Left lung (tissue), 10 donors: ENCODE measurements around the gene SCN2B. TPM values are rescaled to one million over a fixed set of nuclear protein-coding genes. Genes with fewer than 3 reads are reported as not detected.

Source experiments
- ATAC-seq: fragments of 200-7000 bp; cut with Tn5 transposase; one replicate; pipeline ENCODE4 v1.9.1; 2020; ENCODE audit warnings: moderate library complexity
- DNase-seq, 4 donors: peaks; one replicate each; pipeline ENCODE4 v3.0.0-alpha.2; 2013 to 2020
- H3K27ac ChIP-seq, 2 donors: fragments of 200-600 bp; sonication (generic) in 1 of 2; one replicate each; pipeline versions ENCODE4 v1.5.0 to v1.8.0; 2020 to 2021
- H3K27me3 ChIP-seq, 2 donors: fragments of 200-600 bp; sonication (generic) in 1 of 2; one replicate each; pipeline versions ENCODE4 v1.5.0 to v1.8.0; 2020 to 2021
- H3K36me3 ChIP-seq, 2 donors: fragments of 200-600 bp; sonication (generic) in 1 of 2; one replicate each; pipeline versions ENCODE4 v1.5.0 to v1.8.0; 2020 to 2021
- H3K4me1 ChIP-seq, 2 donors: fragments of 200-600 bp; one replicate each; pipeline ENCODE4 v1.8.0; 2021
- H3K4me3 ChIP-seq, 2 donors: fragments of 200-600 bp; sonication (generic) in 1 of 2; one replicate each; pipeline versions ENCODE4 v1.5.0 to v1.8.0; 2020 to 2021; ENCODE audit warnings: mild to moderate bottlenecking in 1 of 2
- H3K9me3 ChIP-seq, 2 donors: fragments of 200-600 bp; sonication (generic) in 1 of 2; one replicate each; pipeline versions ENCODE4 v1.5.0 to v1.8.0; 2020 to 2021
- CTCF ChIP-seq, 2 donors: fragments of 200-600 bp; sonication (generic) in 1 of 2; IDR thresholded peaks; one replicate each; pipeline versions ENCODE4 v1.5.0 to v1.8.0; 2021; ENCODE audit warnings: antibody characterized with exemption in 2 of 2
- intact Hi-C, 2 donors: fragments of 100-400 bp; cut with DNase I; formaldehyde crosslinking; loops; one replicate each; pipeline versions ENCODE4 v1.11.2 to v1.14.2; 2022
- polyA plus RNA-seq, 6 donors: library from polyadenylated mRNA; unstranded; fragments of 120-200 nt; gene quantifications; one replicate each; pipeline ENCODE4 v1.2.1, GENCODE V29; 2013; ENCODE audit not compliant: insufficient read length in 6 of 6
- total RNA-seq, 2 donors: library from RNA; stranded (reverse); fragmentation: NEBNext Ultra II Directional; extraction: Animal tissue kit (Norgen Biotek cat#: 25700); gene quantifications; one replicate each; pipeline ENCODE4 v1.2.1, GENCODE V29; 2021
- donor health status: DM: no; HTN: yes; CAD: no.
- donor health status: DM: no; HTN: no; CAD: no.

The SCN2B gene
- total and polyA plus RNA-seq, 8 donors: 1.0 to 5.9 (median 4.8) TPM

GRCh38 chr11:118202599-118203422, 26.4 kb upstream of the SCN2B start:
- H3K4me3 ChIP-seq: no peak overlapping the region
- no peak overlapping the region for H3K27ac ChIP-seq
- no peaks in the 10 kb centered on the region for H3K9me3 ChIP-seq
- ATAC-seq (no peak), DNase-seq (no peak)
- peaks cover 0 to 42% of the 10 kb centered on the region in 2 donors for H3K4me1 ChIP-seq
- intact Hi-C loops: loop anchor here in 1 of 2 donors (10.0 kb wide), 1 partner anchor 152 kb away; the partner anchor contains the start of gene UBE4A
- no peaks in the 10 kb centered on the region for H3K27me3 ChIP-seq
- TF ChIP-seq CTCF (IDR thresholded peaks at IDR 0.05): no peak
- H3K36me3 ChIP-seq: peaks cover 0 to 24% of the 10 kb centered on the region in 2 donors

DNA sequence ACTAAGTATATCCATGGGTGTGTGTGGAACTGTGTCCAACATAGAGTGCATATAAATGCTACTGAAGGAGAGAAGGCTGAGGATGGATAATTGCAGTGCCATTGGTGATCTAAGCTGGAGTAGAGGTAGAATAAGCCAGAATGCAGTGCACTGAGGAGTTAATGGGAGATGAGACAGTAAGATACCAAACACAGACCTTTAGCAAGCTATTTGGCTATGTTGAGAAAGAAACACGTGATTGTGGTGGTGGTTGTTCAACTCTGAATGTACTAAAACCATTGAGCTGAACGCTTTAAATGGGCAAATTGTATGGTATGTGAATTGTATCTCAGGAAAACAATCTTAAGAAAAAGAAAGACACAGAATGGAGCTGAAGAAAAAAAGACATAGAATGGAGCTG, 25.5 kb upstream of the SCN2B start:
- ATAC-seq: no peak
- no peak for TF ChIP-seq CTCF (IDR thresholded peaks at IDR 0.05)
- no peak for DNase-seq
- Histone ChIP-seq H3K27me3 (no peaks in the 10 kb centered on the region), H3K9me3 (no peaks in the 10 kb centered on the region), H3K27ac (no peak overlapping the region), H3K4me3 (no peak overlapping the region), H3K4me1 (peaks cover 0 to 35% of the 10 kb centered on the region in 2 donors), H3K36me3 (peaks cover 0 to 33% of the 10 kb centered on the region in 2 donors)
- intact Hi-C loops: loop anchor here in 1 of 2 donors (10.0 kb wide), 1 partner anchor 153 kb away; the partner anchor contains the start of gene UBE4A

- TF ChIP-seq CTCF (IDR thresholded peaks at IDR 0.05): no peak
- intact Hi-C loops: loop anchor here in 1 of 2 donors (10.0 kb wide), 1 partner anchor 154 kb away; the partner anchor contains the start of gene UBE4A
- no peak overlapping the region for H3K27ac ChIP-seq
- H3K27me3 ChIP-seq: no peaks in the 10 kb centered on the region
- H3K36me3 ChIP-seq: peaks cover 0 to 39% of the 10 kb centered on the region in 2 donors
- no peak overlapping the region for H3K4me3 ChIP-seq
- DNase-seq: no peak
- H3K9me3 ChIP-seq: no peaks in the 10 kb centered on the region
- peaks cover 0 to 26% of the 10 kb centered on the region in 2 donors for H3K4me1 ChIP-seq
- no peak for ATAC-seq
These were observed 24.7 kb upstream of the SCN2B start for GRCh38 chr11:118200901-118201680.

DNA sequence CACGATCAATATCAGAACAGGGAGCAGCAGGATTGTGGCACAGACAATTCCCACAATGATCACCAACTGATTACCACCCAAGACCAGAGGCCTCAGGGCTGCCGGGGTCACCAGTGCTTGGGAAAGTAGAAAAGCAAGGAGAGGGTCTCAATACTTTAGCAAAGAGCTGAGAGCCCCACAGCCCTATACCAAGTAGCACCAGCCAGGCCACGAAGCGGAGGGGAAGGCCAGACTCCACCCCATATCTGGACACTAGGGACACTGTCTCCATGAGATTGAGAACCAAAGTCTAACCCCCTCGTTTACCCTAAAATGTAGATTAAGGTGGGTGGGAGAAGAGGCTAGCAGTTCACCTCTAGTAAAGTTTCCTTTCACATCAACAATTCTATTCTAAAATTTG, 24.1 kb upstream of the SCN2B start:
- Histone ChIP-seq H3K4me1 (peaks cover 0 to 20% of the 10 kb centered on the region in 2 donors), H3K27me3 (no peaks in the 10 kb centered on the region), H3K36me3 (peaks cover 0 to 40% of the 10 kb centered on the region in 2 donors), H3K4me3 (no peak overlapping the region), H3K27ac (no peak overlapping the region), H3K9me3 (no peaks in the 10 kb centered on the region)
- no peak for DNase-seq
- no peak for TF ChIP-seq CTCF (IDR thresholded peaks at IDR 0.05)
- no peak for ATAC-seq
- intact Hi-C loops: loop anchor here in 1 of 2 donors (10.0 kb wide), 1 partner anchor 154 kb away; the partner anchor contains the start of gene UBE4A
